CD4-positive, alpha-beta T cell treated with Interleukin-21 for 1 hour (primary cell): ENCODE results near the gene MAP3K15.

ENCODE experiments used
- DNase-seq: peaks from one replicate; pipeline ENCODE4 v3.0.0-alpha.2; 2020

Gene MAP3K15

DNA sequence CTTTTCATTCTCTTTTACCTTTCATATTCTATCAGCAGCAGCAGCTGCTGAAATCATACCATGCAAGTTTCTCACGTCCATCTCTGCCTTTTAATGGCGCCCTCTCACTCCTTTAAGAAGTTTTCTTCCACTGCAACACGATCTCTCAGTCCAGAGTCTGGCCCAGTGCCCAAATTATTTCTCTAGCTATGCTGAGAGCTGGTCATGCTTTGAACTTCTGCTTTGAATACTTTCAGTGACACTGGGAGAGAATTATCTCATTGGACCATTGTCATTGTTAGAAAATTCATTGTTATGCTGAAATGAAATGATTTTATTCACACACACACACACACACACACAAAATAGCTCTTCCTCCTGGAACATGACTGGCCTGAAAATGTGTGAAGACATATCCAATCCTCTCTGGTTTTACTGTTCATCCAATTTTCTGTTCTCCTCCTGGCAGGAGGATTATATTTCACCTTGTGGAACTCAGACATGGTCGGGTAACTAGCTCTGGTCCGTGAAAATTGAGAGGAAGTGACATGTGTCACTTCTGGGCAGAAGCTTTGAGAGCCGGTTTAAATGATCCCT is 172.9 kb downstream of the MAP3K15 start:
- no peak for DNase-seq

DNA sequence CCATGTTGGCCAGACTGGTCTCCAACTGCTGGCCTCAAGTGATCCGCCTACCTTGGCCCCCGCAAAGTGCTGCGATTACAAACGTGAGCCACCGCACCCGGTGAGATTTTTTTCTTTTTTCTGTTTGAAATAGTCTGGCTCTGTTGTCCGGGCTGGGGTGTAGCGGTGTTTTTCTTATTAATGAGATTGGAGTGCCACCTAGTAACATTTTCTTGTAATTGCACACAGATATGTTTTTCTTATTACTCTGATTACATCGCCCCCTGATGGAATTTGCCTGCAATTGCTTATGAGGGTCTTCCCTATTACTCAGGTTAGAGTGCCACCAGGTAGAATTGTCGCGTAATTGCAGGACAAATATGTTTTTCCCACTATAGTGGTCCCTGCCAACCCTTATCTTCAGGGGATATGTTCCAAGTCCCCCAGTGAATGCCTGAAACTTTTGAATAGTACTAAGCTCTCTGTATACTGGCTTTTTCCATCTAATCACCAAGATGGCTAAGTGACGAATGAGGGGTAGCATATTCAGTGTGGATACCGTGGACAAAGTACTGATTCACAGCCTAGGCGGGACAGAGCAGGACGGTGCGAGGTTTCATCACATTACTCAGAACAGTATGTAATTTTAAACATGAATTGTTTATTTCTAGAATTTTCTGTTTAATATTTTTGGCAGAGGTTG is 180.2 kb downstream of the MAP3K15 start:
- DNase-seq: peak; percentile 31

DNA sequence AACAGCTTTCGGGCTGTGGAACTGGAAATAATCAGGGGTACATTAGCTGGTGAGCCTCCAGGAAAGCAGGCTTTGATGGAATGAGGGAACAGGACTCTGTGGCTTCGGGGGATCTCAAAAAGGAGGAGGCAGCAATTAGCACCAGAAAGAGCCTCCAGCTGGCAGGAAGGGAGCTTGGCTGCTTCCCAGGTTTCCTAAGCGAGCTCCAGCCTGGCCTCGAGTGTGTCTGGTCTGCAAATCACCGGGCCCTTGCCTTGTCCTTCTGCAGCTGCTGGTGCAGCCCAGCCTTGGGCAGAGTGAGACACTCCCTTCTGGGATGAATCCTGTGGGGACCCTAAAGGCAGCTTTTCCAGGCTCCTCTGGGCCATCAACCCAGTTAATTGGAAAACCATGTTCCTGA is 182.3 kb downstream of the MAP3K15 start:
- no peak for DNase-seq

DNA sequence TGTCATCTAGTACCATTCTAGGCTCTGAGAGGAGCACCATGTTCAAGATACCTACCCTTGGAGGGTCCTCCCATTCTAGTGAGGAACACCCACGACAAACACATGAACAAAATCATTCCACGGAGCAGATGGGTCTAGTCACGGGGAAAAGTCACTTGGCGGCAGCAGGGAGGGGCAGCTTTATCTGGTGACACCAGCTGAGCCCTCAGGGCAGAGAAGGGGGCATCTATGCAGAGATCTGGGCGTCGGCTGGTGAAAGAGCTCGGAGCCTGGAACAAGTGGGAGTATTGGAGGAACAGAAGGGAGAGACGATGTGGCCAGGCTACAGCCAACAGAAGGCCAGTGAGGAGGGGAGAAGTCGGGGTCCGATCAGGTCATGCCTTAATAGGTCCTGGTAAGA is 183.5 kb downstream of the MAP3K15 start:
- DNase-seq: no peak

DNA sequence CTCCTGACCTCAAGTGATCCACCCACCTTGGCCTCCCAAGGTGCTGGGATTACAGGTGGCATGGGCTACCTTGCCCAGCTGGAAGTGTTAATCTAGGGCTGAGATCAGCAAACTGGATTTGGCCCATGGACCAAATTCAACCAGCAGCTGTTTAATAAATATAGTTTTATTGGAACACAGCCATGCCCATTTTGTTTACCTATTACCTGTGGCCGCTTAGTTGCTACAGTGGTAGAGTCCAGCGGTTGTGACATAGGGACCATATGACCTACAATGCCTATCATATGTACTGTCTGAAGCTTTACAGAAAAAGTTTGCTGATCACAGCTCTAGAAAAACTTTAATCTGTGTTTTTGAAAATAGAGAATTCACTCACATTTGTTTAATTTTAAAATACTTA is 188.7 kb downstream of the MAP3K15 start:
- no peak for DNase-seq
